HEK293T (cell line): ENCODE measurements around the gene LGR6.

ENCODE experiments used
- ARNT ChIP-seq: fragments of 450-650 bp; IDR thresholded peaks from 2 replicates; pipeline ENCODE4 v1.6.1; 2017; ENCODE audit warnings: mild to moderate bottlenecking
- BHLHE40 ChIP-seq: fragments of 450-650 bp; IDR thresholded peaks from 2 replicates; pipeline ENCODE4 v1.6.1; 2016; ENCODE audit warnings: mild to moderate bottlenecking, moderate library complexity, borderline replicate concordance
- ELF4 ChIP-seq: fragments of 450-650 bp; IDR thresholded peaks from 2 replicates; pipeline ENCODE4 v1.6.1; 2017; ENCODE audit warnings: antibody characterized with exemption
- FOXA1 ChIP-seq: fragments of 450-650 bp; IDR thresholded peaks from 2 replicates; pipeline ENCODE4 v1.6.1; 2016; ENCODE audit warnings: mild to moderate bottlenecking
- FOXK2 ChIP-seq: fragments of 450-650 bp; IDR thresholded peaks from 2 replicates; pipeline ENCODE4 v1.6.1; 2016; ENCODE audit warnings: mild to moderate bottlenecking
- FOXM1 ChIP-seq: fragments of 450-650 bp; IDR thresholded peaks from 2 replicates; pipeline ENCODE4 v1.6.1; 2017; ENCODE audit warnings: mild to moderate bottlenecking, borderline replicate concordance
- HDGF ChIP-seq: fragments of 450-650 bp; IDR thresholded peaks from 2 replicates; pipeline ENCODE4 v1.6.1; 2017; ENCODE audit warnings: antibody characterized with exemption, borderline replicate concordance
- NFRKB ChIP-seq: fragments of 450-650 bp; IDR thresholded peaks from 2 replicates; pipeline ENCODE4 v1.6.1; 2016; ENCODE audit warnings: mild to moderate bottlenecking, moderate library complexity
- PKNOX1 ChIP-seq: fragments of 450-650 bp; IDR thresholded peaks from 2 replicates; pipeline ENCODE4 v1.6.1; 2016
- SP1 ChIP-seq: fragments of 450-650 bp; IDR thresholded peaks from 2 replicates; pipeline ENCODE4 v1.6.1; 2017
- SUZ12 ChIP-seq: fragments of 450-650 bp; IDR thresholded peaks from 2 replicates; pipeline ENCODE4 v1.6.1; 2016; ENCODE audit warnings: mild to moderate bottlenecking
- TARDBP ChIP-seq: fragments of 450-650 bp; IDR thresholded peaks from 2 replicates; pipeline ENCODE4 v1.6.1; 2016

- TF ChIP-seq FOXK2 (no peak), BHLHE40 (no peak), ELF4 (no peak), SUZ12 (no peak), NFRKB (no peak), FOXM1 (no peak), SP1 (no peak), PKNOX1 (no peak), HDGF (no peak), FOXA1 (no peak), TARDBP (no peak), ARNT (no peak)
Observed at GRCh38 chr1:202249846-202250245, 56.2 kb downstream of the LGR6 start.
